H1 (cell line): ENCODE measurements around the gene PTER. TPM values are rescaled to one million over a fixed set of nuclear protein-coding genes. Genes with fewer than 3 reads are reported as not detected.

Experiments used
- CTCF ChIA-PET: fragments of 300-600 bp; sonication (Branson Sonifier 250); formaldehyde crosslinking; loops from one replicate; lab custom pipeline; 2021; ENCODE audit not compliant: partially characterized antibody; lab: Charles Lee
- POLR2A ChIA-PET: fragments of 300-600 bp; sonication (Branson Sonifier 250); formaldehyde crosslinking; loops from one replicate; lab custom pipeline; 2021; ENCODE audit warnings: inconsistent platforms; ENCODE audit not compliant: partially characterized antibody; lab: Charles Lee
- DNase-seq, 2 experiments: peaks; one replicate each; pipeline versions ENCODE4 v3.0.0 to v3.0.0-alpha.2; 2010 to 2022; ENCODE audit warnings: low spot score in 2 of 2, low read depth in 1 of 2, mixed read lengths in 1 of 2
- FAIRE-seq: peaks from 2 replicates; lab custom pipeline; 2011; peaks lifted over from hg19 to GRCh38; lab: Jason Lieb, UNC
- H2AFZ ChIP-seq: 2 replicates; pipeline ENCODE4 v1.8.1; 2012; ENCODE audit warnings: low read length, inconsistent platforms
- H2AK5ac ChIP-seq: 2 replicates; pipeline ENCODE4 v1.6.1; 2013; ENCODE audit warnings: low read depth, low read length
- H2BK120ac ChIP-seq: replicated peaks from 2 replicates; pipeline ENCODE3; 2013; ENCODE audit warnings: low read depth, low read length, inconsistent platforms
- H2BK12ac ChIP-seq: 2 replicates; pipeline ENCODE4 v1.6.1; 2013; ENCODE audit warnings: low read depth, low read length
- H2BK15ac ChIP-seq: 2 replicates; pipeline ENCODE4 v1.6.1; 2013; ENCODE audit warnings: low read length
- H2BK20ac ChIP-seq: 2 replicates; pipeline ENCODE4 v1.6.1; 2013; ENCODE audit warnings: low read length
- H2BK5ac ChIP-seq: 2 replicates; pipeline ENCODE4 v1.6.1; 2013; ENCODE audit warnings: low read depth, low read length
- H3K14ac ChIP-seq: 2 replicates; pipeline ENCODE4 v1.6.1; 2013; ENCODE audit warnings: inconsistent platforms; ENCODE audit not compliant: insufficient read length
- H3K18ac ChIP-seq: 2 replicates; pipeline ENCODE4 v1.6.1; 2013; ENCODE audit warnings: low read length; ENCODE audit errors: extremely low read depth
- H3K23ac ChIP-seq: 2 replicates; pipeline ENCODE4 v1.6.1; 2013; ENCODE audit warnings: inconsistent platforms; ENCODE audit not compliant: insufficient read length
- H3K23me2 ChIP-seq: 2 replicates; pipeline ENCODE4 v1.6.1; 2013; ENCODE audit warnings: low read depth, low read length
- H3K27ac ChIP-seq: 2 replicates; pipeline ENCODE4 v1.6.1; 2011; ENCODE audit warnings: low read depth, low read length, inconsistent platforms
- H3K27me3 ChIP-seq, 4 experiments: replicated peaks in 1 of 4; 1 replicate in 1 of 4; 2 replicates in 3 of 4; pipeline versions ENCODE4 v1.6.1 to v1.8.1; 2011 to 2013; ENCODE audit warnings: low read length in 3 of 4, mild to moderate bottlenecking in 3 of 4, inconsistent platforms in 2 of 4, mixed read lengths in 2 of 4, moderate library complexity in 1 of 4; ENCODE audit not compliant: control insufficient read depth in 3 of 4, insufficient read depth in 3 of 4; ENCODE audit errors: extremely low read depth in 1 of 4
- H3K36me3 ChIP-seq, 4 experiments: 2 replicates each; pipeline versions ENCODE4 v1.6.1 to v1.8.1; 2011 to 2013; ENCODE audit warnings: mild to moderate bottlenecking in 4 of 4, low read length in 3 of 4, moderate library complexity in 2 of 4, control low read depth in 1 of 4, inconsistent platforms in 1 of 4; ENCODE audit not compliant: insufficient read depth in 4 of 4, control insufficient read depth in 2 of 4
- H3K4ac ChIP-seq: replicated peaks from 2 replicates; pipeline ENCODE3; 2013; ENCODE audit warnings: low read length, low read depth, mixed read lengths, inconsistent platforms; ENCODE audit not compliant: insufficient read length
- H3K4me1 ChIP-seq, 4 experiments: replicated peaks in 1 of 4; 1 replicate in 1 of 4; 2 replicates in 3 of 4; pipeline versions ENCODE4 v1.6.1 to v1.8.1; 2011 to 2013; ENCODE audit warnings: low read length in 3 of 4, inconsistent platforms in 2 of 4, mixed read lengths in 1 of 4; ENCODE audit not compliant: insufficient read depth in 4 of 4, control insufficient read depth in 3 of 4
- H3K4me2 ChIP-seq, 2 experiments: 2 replicates each; pipeline versions ENCODE4 v1.6.1 to v1.8.1; 2011 to 2013; ENCODE audit warnings: low read depth in 2 of 2, low read length in 2 of 2, control low read depth in 1 of 2, inconsistent platforms in 1 of 2, mild to moderate bottlenecking in 1 of 2; ENCODE audit not compliant: insufficient read depth in 1 of 2
- H3K4me3 ChIP-seq, 4 experiments: fragments of 200-600, 300-600 bp in 1 of 4; sonication (generic), shearing (Covaris generic), sonication (Bioruptor Twin) in 1 of 4; 2 replicates each; pipeline versions ENCODE4 v1.5.1 to v1.8.1; 2011 to 2016; ENCODE audit warnings: low read length in 4 of 4, low read depth in 3 of 4, control low read depth in 2 of 4, inconsistent platforms in 2 of 4, mild to moderate bottlenecking in 2 of 4, mixed read lengths in 1 of 4, moderate library complexity in 1 of 4; ENCODE audit not compliant: insufficient read depth in 2 of 4; ENCODE audit errors: extremely low read depth in 1 of 4
- H3K56ac ChIP-seq: replicated peaks from 2 replicates; pipeline ENCODE3; 2013; ENCODE audit warnings: low read depth, mild to moderate bottlenecking, mixed read lengths, low read length, inconsistent platforms; ENCODE audit not compliant: insufficient read length
- H3K79me1 ChIP-seq: 2 replicates; pipeline ENCODE4 v1.6.1; 2013; ENCODE audit warnings: low read depth, low read length, control low read depth
- H3K79me2 ChIP-seq, 2 experiments: 2 replicates each; pipeline versions ENCODE4 v1.6.1 to v1.8.1; 2012 to 2013; ENCODE audit warnings: low read length in 2 of 2, mild to moderate bottlenecking in 2 of 2, inconsistent platforms in 1 of 2; ENCODE audit not compliant: insufficient read depth in 2 of 2, control insufficient read depth in 1 of 2
- H3K9ac ChIP-seq, 4 experiments: replicated peaks in 1 of 4; 1 replicate in 1 of 4; 2 replicates in 3 of 4; pipeline versions ENCODE4 v1.6.1 to v1.8.1; 2011 to 2013; ENCODE audit warnings: low read depth in 3 of 4, low read length in 3 of 4, control low read depth in 2 of 4, mild to moderate bottlenecking in 2 of 4, moderate library complexity in 2 of 4, inconsistent platforms in 1 of 4; ENCODE audit errors: extremely low read depth in 1 of 4
- H3K9me3 ChIP-seq, 2 experiments: 2 replicates each; pipeline versions ENCODE4 v1.6.1 to v1.8.1; 2012 to 2013; ENCODE audit warnings: mild to moderate bottlenecking in 2 of 2, moderate library complexity in 2 of 2, control low read depth in 1 of 2, inconsistent platforms in 1 of 2, low read depth in 1 of 2, low read length in 1 of 2, mixed read lengths in 1 of 2; ENCODE audit not compliant: insufficient read depth in 2 of 2
- H4K20me1 ChIP-seq, 2 experiments: replicated peaks in 1 of 2; 2 replicates each; pipeline versions ENCODE3 to v1.8.1; 2011 to 2013; ENCODE audit warnings: inconsistent platforms in 2 of 2, low read length in 2 of 2, mild to moderate bottlenecking in 1 of 2; ENCODE audit not compliant: insufficient read depth in 2 of 2, control insufficient read depth in 1 of 2
- H4K5ac ChIP-seq: 2 replicates; pipeline ENCODE4 v1.6.1; 2013; ENCODE audit warnings: low read length, low read depth, mixed read lengths, inconsistent platforms; ENCODE audit not compliant: insufficient read length
- H4K8ac ChIP-seq: 2 replicates; pipeline ENCODE4 v1.8.0; 2013; ENCODE audit warnings: mild to moderate bottlenecking, moderate library complexity, low read length, inconsistent platforms; ENCODE audit not compliant: insufficient read depth; ENCODE audit errors: extremely low read depth
- H4K91ac ChIP-seq: replicated peaks from 2 replicates; pipeline ENCODE3; 2013; ENCODE audit warnings: low read length, mixed read lengths, inconsistent platforms; ENCODE audit not compliant: insufficient read length
- BCL11A ChIP-seq, 2 experiments: IDR thresholded peaks; one replicate each; pipeline ENCODE4 v1.6.1; 2011; ENCODE audit warnings: low read depth in 2 of 2, low read length in 2 of 2, mild to moderate bottlenecking in 2 of 2
- CHD1 ChIP-seq: IDR thresholded peaks from 2 replicates; pipeline ENCODE4 v1.6.1; 2012; ENCODE audit warnings: low read depth, low read length, improper control_type of control experiment
- RBBP5 ChIP-seq: IDR thresholded peaks from 2 replicates; pipeline ENCODE4 v1.7.1; 2012; ENCODE audit warnings: low read depth, mild to moderate bottlenecking, inconsistent platforms, low read length, moderate library complexity, borderline replicate concordance
- SP2 ChIP-seq: IDR thresholded peaks from 2 replicates; pipeline ENCODE4 v1.6.1; 2012; ENCODE audit warnings: mild to moderate bottlenecking, low read length, inconsistent platforms
- SRF ChIP-seq: IDR thresholded peaks from 2 replicates; pipeline ENCODE4 v1.6.1; 2011; ENCODE audit warnings: mild to moderate bottlenecking, low read depth, low read length, moderate library complexity
- TBP ChIP-seq: IDR thresholded peaks from 2 replicates; pipeline ENCODE4 v1.6.1; 2011; ENCODE audit warnings: low read depth, low read length, improper control_type of control experiment
- ZNF274 ChIP-seq: IDR thresholded peaks from 2 replicates; pipeline ENCODE4 v1.7.0; 2012; ENCODE audit warnings: low read length, borderline replicate concordance; ENCODE audit errors: extremely low read depth
- WGBS, 2 experiments: shearing (Covaris generic) in 1 of 2; methylation state at CpG; one replicate each; pipeline versions ENCODE4 v1.1.6 to v1.1.7; 2013 to 2015; ENCODE audit warnings: low lambda C conversion rate in 2 of 2, mixed read lengths in 2 of 2, inconsistent platforms in 1 of 2, low coverage in 1 of 2, missing lambda C conversion rate in 1 of 2; ENCODE audit not compliant: insufficient replicate concordance in 2 of 2, insufficient coverage in 1 of 2, insufficient read length in 1 of 2; ENCODE audit errors: extremely low coverage in 1 of 2, missing lambda C conversion rate in 1 of 2; 5-methylcytosine and 5-hydroxymethylcytosine counted together
- long read RNA-seq, 2 experiments: library from RNA in 1 of 2; library from capped mRNA in 1 of 2; stranded (forward); transcript quantifications; one replicate each; pipeline ENCODE4 v2.0.0, GENCODE V29; 2021; ENCODE audit warnings: inconsistent platforms in 1 of 2
- polyA minus RNA-seq, 3 experiments: library from RNA; depleted of rRNA, polyadenylated mRNA; stranded (reverse); fragments of >200 nt; gene quantifications; 1 replicate in 2 of 3; 2 replicates in 1 of 3; pipeline ENCODE4 v1.2.3, GENCODE V29; 2011
- polyA plus RNA-seq, 7 experiments: library from polyadenylated mRNA; depleted of rRNA in 3 of 7; stranded (reverse) in 5 of 7; unstranded in 2 of 7; fragments of >200 nt in 5 of 7; fragments of 200-250 nt in 2 of 7; gene quantifications; 1 replicate in 5 of 7; 2 replicates in 1 of 7; 4 replicates in 1 of 7; pipeline versions ENCODE4 v1.2.1 to v1.2.3, GENCODE V29; 2011 to 2013; ENCODE audit warnings: missing spikeins in 2 of 7, mixed read lengths in 2 of 7
- total RNA-seq: library from RNA; stranded (reverse); fragmentation: NEBNext Ultra II Directional; extraction: Animal tissue kit (Norgen Biotek cat#: 25700); gene quantifications from 2 replicates; pipeline ENCODE4 v1.2.1, GENCODE V29; 2021

Gene PTER, protein sequence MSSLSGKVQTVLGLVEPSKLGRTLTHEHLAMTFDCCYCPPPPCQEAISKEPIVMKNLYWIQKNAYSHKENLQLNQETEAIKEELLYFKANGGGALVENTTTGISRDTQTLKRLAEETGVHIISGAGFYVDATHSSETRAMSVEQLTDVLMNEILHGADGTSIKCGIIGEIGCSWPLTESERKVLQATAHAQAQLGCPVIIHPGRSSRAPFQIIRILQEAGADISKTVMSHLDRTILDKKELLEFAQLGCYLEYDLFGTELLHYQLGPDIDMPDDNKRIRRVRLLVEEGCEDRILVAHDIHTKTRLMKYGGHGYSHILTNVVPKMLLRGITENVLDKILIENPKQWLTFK
- total RNA-seq (5.6 and 7.8 TPM in 2 replicates), polyA plus RNA-seq (2011; rRNA removed) (3.0 and 4.4 TPM in 2 replicates), polyA minus RNA-seq (2011; rRNA and poly(A)+ RNA removed) (12.2 and 18.2 TPM in 2 replicates)
- 5.7 TPM for polyA plus RNA-seq (2011; cell fraction: cytosol; rRNA removed)
- 3.4 TPM for polyA plus RNA-seq (2011; cell fraction: nucleus; rRNA removed)
- 5.4 to 6.8 TPM (median 5.9 TPM) in 4 replicates for polyA plus RNA-seq (2012, experiment 1 of 2)
- polyA plus RNA-seq (2012, experiment 2 of 2): 0.68 TPM
- polyA plus RNA-seq (2013, experiment 1 of 2): 6.6 TPM
- 7.1 TPM for polyA plus RNA-seq (2013, experiment 2 of 2)
- polyA minus RNA-seq (2011; cell fraction: cytosol; rRNA and poly(A)+ RNA removed): 5.4 TPM
- 13.2 TPM for polyA minus RNA-seq (2011; cell fraction: nucleus; rRNA and poly(A)+ RNA removed)
- long read RNA-seq, experiment 1, partial matches to known transcripts: 2 of 8 reads
- long read RNA-seq, experiment 1, other reads (novel, unspliced or antisense): 4 of 8 reads
- long read RNA-seq, experiment 2, transcript PTER-205 (5 exons, 1,203 nt): major isoform, 5 of 15 reads
- long read RNA-seq, experiment 2, partial matches to known transcripts: 1 of 15 reads
- long read RNA-seq, experiment 2, other reads (novel, unspliced or antisense): 6 of 15 reads

DNA sequence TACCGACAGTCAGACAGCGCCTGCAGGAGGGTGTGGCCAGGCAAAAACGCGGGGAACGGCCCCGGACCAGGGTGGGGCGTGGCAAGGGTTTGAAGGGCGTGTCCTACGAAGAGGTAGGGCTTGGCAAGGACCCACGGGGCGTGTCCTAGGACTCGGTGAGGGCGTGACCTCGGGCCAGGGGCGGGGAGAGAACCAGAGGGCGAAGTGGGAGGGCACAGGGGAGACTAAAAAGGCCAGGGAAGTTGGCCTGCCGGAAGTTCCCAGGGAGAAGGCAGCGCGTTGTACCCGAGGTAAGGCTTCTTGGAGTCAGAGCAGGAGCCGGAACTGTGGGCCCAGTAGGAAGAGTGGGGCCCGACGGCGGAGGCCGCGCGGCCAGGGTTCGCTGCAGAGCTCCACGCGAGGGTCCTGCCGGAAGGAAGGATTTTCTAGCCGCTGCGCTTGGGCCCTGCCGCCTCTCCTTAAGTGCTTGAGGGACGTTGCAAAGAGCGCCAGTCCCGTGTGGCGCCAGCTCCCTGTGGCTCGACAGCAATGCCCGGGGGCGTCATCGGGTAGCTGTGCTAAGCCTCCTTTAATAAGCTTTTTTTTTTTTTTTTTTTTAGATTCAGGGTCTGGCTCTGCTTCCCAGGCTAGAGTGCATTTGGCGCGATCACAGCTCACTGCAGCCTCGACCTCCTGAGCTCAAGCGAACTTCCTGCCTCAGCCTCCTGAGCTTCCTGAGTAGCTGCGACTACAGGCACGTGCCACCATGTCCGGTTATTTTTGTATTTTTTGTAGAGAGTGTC is at the start of gene PTER:
Gene PTER (plus strand): TSS at position 253 of the 782 bp plus-strand sequence. CDS start 47,375 bp downstream, outside the sequence.
- CTCF ChIA-PET: interaction anchor here (0.6 to 1.2 kb wide), 5 partner anchors 8 to 531 kb away, joined by 3 to 4 read pairs (median 3); no protein-coding TSS in a partner anchor
- Histone ChIP-seq H3K23ac (no peak within 1 kb of the TSS), H3K36me3 (no peaks in the 10 kb centered on the region), H3K4me3 (peak within 1 kb of the TSS; percentile 46 to 62 (median 60)), H2AFZ (peak within 1 kb of the TSS; percentile 98), H2BK15ac (no peak within 1 kb of the TSS), H4K91ac (no peak within 1 kb of the TSS), H3K79me1 (no peaks in the 10 kb centered on the region), H3K79me2 (no peaks in the 10 kb centered on the region), H3K18ac (peak within 1 kb of the TSS; percentile 71), H3K27ac (peak within 1 kb of the TSS; percentile 60; the same call in 1 of the 2 replicates), H2AK5ac (no peak within 1 kb of the TSS), H4K5ac (no peak within 1 kb of the TSS), H4K20me1 (no peaks in the 10 kb centered on the region), H3K9ac (peak within 1 kb of the TSS in 3 of 4 experiments; percentile 43 to 62 (median 60); a peak in 6 of 7 replicates), H4K8ac (peak within 1 kb of the TSS; percentile 85; the same call in 1 of the 2 replicates), H2BK120ac (no peak within 1 kb of the TSS), H3K14ac (no peak within 1 kb of the TSS), H3K23me2 (peaks cover 6% of the 10 kb centered on the region), H3K4me1 (peaks cover 0 to 5% (median 1%) of the 10 kb centered on the region in 4 experiments; a peak in 5 of 7 replicates), H3K27me3 (no peaks in the 10 kb centered on the region), H3K4ac (no peak within 1 kb of the TSS), H2BK5ac (peak within 1 kb of the TSS; percentile 60; the same call in 1 of the 2 replicates), H3K56ac (peak within 1 kb of the TSS; percentile 38), H2BK20ac (0 out of 2 replicates have a peak within 1 kb of the TSS, but pooled peaks have one; percentile 80), H3K9me3 (no peaks in the 10 kb centered on the region), H3K4me2 (peak within 1 kb of the TSS; percentile 69 to 72), H2BK12ac (peak within 1 kb of the TSS; percentile 80; the same call in 1 of the 2 replicates)
- peak; percentile 95 to 99 for DNase-seq
- POLR2A ChIA-PET: interaction anchor here (0.6 to 1.3 kb wide), 2 partner anchors 85 to 576 kb away, joined by 3 to 5 read pairs; partner anchors contain the start of gene C1QL3
- peak; percentile 84 for FAIRE-seq
- WGBS, 2 experiments: 13% methylated on average over 49 of the region's 49 CpGs; no CpG with 5 or more reads in 1 of the 2 experiments
- peak; percentile 60; the same call in 1 of the 2 replicates for TF ChIP-seq SRF
- TF ChIP-seq BCL11A (IDR thresholded peaks at IDR 0.05; ENCODE audit: low read depth in 2 of 2, low read length in 2 of 2): no peak
- TF ChIP-seq RBBP5: peak; percentile 64; the same call in 1 of the 2 replicates
- TF ChIP-seq ZNF274: no peak
- no peak for TF ChIP-seq SP2
- TF ChIP-seq CHD1: no peak
- peak; percentile 80 for TF ChIP-seq TBP
